HK-2 (cell line): ENCODE measurements around the gene SUCO.

Source experiments
- DNase-seq: peaks from one replicate; pipeline ENCODE4 v3.0.0-alpha.2; 2018; ENCODE audit not compliant: unreplicated experiment

SUCO gene

GRCh38 chr1:172646653-172647052 lies 113.7 kb downstream of the SUCO start:
- no peak for DNase-seq

- no peak for DNase-seq
Observed at GRCh38 chr1:172647110-172647564, 114.2 kb downstream of the SUCO start.

GRCh38 chr1:172647987-172648386 lies 115.0 kb downstream of the SUCO start:
- DNase-seq, result no peak

GRCh38 chr1:172650474-172651193 lies 117.7 kb downstream of the SUCO start:
- DNase-seq, result no peak

- no peak for DNase-seq
Observed at GRCh38 chr1:172653015-172653709, 120.2 kb downstream of the SUCO start.

- DNase-seq, result no peak
Observed at GRCh38 chr1:172654535-172654934, 121.6 kb downstream of the SUCO start.

- DNase-seq, result no peak
Observed at GRCh38 chr1:172656576-172656975, 123.6 kb downstream of the SUCO start.

- no peak for DNase-seq
Observed at GRCh38 chr1:172657586-172657985, 124.6 kb downstream of the SUCO start.

- no peak for DNase-seq
Observed at GRCh38 chr1:172658871-172659453, 126.0 kb downstream of the SUCO start, which contains the start of gene FASLG. Gene FASLG (plus strand): TSS chr1:172659103. CDS start chr1:172659202, 99 bp downstream.

- no peak for DNase-seq
Observed at GRCh38 chr1:172661107-172661506, 128.2 kb downstream of the SUCO start.
